HG03575 (cell line): Measurements from ENCODE around the gene NBEAL2.

Source experiments
- ATAC-seq: cut with Tn5 transposase; IDR thresholded peaks from one replicate; pipeline ENCODE4 v1.9.1; 2021; ENCODE audit not compliant: unreplicated experiment, insufficient number of reproducible peaks, low FRiP score; ENCODE audit errors: extremely low read depth

The NBEAL2 gene

DNA sequence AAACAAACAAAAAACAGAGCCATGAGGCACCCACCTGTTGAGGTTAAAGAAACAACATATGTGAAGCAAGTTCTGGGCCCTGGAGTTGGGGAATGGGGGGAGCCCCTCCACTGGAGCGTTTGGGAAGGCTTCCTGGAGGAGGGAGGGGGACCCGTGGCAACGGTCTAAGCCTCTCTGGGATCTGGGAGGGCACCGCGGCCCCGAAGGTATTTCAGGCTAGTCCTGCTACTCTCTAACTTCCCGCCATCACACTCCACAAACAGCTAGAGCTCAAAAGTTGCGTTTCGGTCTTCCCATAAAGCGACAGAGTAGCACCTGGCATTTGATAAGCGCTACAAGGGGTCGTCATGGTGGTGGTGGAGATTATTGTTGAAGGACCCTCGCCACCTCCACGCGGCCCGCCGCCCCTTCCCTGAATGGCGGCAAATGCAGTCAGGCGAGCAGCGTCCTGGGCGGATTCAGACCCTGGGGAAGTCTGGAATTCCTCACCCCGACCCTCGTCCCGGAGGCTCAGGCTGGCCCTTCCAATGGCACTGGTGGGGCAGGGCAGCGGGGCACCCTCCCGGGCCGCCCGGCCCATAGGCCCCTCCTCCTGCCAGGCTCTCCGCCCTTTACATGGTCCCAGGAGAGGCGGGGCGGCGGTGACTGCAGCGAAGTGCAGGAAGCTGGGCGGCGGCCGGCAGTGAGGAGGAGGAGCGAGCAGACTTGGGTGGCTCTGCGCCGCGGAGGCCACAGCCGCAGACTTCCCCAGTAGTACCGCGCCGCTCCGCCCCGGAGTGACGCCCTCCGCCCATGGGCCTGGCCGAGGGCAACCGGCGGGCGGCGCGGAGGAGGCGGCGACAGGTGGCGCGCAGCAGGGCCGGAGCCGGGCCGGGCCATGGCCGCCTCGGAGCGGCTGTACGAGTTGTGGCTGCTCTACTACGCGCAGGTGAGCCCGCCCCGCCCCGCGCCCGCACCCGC is at the start of gene NBEAL2:
Gene NBEAL2, plus strand, starts transcription at position 682 of the 960 bp plus-strand sequence. Its CDS starts 196 bp downstream, at position 878.
- ATAC-seq: peak; percentile 33

- no peak for ATAC-seq
These were observed 49.1 kb upstream of the NBEAL2 start for GRCh38 chr3:46930166-46930944.

DNA sequence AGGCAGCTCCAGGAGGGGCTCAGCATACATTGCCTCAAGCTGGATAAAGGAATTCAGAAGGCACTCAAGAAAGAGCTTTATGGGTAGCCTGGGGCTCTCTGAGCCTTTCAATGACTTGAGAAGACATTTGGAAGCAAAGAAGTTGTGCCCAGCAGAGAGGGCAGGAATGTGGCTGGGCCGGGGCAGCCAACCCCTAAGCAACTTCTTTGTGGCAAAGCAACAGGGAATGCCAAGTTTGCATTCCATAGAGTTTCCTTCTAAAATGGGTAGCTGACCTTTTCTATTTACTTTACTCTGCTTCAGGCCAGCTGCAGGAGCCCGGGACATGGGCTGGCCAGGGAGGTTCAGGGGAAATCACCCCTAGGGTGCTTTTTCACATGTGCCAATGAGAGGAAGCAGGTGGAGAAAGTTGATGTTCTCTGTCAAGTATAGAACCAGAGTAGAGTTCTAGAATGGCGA is 48.5 kb upstream of the NBEAL2 start:
- ATAC-seq: no peak

- no peak for ATAC-seq
These were observed 47.7 kb upstream of the NBEAL2 start for GRCh38 chr3:46931631-46932331.

DNA sequence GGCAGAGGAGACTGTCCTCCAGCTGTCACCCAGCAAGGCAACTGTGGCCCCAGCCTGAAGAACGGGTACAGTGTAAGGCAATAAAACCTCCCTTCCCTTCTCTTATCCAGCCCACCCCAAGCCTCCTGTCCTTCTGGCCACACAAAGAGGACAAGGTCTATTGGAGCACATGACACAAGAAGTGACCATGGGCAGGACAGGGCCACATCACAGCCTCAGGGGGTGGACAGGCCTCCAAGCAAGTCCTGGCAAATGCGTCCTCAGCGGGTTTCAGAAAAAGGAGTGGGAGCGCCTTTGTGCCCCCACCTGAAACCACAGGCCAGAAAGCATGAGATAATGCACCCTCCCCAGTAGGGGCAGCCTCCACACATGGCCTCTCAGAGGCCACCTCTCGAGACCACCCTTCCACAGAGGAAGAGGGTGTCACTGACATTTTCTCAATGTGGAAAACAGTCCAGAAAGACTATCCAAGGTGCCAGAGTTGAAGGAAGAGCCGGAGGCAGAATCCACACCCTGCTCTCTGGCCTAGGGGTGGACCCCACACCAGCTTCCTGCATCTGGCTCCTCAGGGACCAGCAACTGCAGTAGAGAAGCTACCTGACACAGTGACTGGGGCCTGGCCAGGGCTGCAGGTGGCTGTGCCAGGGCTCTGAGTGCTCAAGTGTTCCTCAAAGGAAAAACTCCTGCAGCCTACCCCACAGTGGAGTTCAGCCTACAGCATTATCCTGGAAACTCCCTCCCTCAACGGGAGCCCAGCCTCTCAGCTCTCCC is 46.8 kb upstream of the NBEAL2 start:
- ATAC-seq: no peak

DNA sequence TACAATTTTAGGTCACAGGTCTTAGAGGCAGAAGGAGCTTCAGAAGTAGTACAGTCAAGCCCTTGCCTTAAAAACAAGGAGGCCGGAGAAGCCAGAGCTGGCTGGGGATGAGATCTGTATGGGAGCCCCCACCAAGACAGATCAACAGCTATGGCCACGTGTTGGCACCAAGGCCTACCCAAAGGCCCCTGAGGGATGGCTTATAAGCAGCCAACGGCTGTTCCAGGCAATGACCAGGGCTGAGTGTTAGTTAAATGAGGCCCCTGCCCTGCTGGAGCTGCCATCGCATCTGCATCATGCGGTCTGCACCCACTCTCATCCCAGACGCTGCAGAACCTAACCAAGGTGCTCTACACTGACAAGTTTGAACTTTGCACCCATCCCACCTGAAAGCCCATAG is 46.2 kb upstream of the NBEAL2 start:
- ATAC-seq: no peak

DNA sequence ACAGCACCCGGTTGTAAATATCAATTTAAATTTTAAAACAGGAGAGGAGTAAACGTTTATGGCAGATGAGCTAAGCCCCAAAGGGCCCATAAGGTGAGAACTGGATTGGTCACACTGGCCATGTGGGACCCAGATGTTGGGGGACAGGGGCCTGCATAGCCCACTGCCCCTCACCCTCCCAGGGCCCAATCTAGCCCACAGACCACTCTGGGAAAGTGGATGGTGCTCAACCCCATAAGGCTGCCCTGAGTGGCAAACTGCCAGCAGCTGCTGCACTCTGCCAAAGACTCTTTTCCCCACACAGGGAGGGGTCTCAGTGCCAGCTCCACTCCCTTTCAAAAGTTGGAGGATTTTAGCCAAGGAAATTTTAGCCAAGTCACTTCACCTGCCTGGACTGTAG is 45.4 kb upstream of the NBEAL2 start:
- ATAC-seq: no peak

DNA sequence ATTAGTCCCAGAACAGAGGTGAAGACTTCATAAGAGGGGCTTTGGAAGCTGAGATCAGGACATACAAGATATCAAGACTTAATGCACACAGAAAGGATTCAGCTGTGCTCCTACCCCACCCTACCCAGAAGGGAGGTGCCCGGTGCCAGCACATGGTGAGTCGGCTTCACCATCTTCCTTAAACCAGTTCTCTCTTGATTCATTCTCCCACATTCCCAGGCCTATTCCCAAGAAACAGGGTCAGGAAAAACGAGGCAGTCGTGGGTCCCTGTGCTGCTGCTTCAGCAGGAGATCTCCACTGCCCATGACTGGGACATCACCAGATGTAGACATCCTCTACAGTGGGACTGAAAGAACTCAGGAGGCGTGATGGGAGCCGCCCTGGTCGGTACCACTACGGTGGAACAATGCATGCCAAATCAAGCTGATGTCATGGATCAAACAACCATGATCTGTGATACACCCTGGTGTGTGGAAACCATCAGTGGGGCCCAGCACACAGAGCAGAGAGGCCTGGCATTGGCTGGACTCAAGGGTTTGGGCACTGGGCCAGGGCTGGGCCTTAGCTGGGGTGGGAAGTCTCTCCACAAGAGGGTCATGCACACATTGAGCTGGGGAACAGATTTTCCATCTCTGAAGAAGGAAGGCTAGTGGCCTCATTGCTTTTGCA is 44.8 kb upstream of the NBEAL2 start:
- no peak for ATAC-seq

DNA sequence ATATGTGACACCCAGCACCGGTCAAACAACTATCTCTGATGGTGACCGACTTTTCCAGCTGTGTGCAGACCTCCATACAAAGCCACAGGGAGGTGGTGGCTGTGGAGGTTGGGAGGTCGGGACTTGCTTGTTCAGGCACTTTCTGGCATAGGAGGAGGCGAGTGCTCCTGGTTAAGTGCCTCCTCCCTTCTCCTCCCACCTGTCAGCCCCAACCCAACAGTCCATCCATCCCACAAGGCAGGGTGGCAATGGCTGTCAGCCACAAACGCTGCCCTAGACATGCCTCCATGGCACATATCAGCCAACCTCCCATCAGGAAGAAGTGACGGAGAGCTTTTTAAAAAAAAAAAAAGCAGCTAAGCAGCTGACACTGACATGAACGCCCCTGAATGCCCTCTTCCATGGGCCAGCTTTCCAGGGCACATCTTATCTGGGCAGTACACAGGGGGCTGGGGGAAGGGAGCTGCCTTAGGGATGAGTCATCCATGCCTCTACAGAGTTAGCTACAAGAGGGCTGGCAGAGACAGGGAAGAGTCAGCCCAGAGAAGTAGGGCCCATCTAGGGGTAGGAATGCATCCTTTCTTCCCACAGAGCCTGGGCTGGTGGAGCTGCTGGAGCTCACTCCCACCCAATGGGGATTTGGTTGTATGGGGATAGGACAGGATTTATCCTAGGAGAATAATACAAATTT is 44.2 kb upstream of the NBEAL2 start:
- no peak for ATAC-seq

DNA sequence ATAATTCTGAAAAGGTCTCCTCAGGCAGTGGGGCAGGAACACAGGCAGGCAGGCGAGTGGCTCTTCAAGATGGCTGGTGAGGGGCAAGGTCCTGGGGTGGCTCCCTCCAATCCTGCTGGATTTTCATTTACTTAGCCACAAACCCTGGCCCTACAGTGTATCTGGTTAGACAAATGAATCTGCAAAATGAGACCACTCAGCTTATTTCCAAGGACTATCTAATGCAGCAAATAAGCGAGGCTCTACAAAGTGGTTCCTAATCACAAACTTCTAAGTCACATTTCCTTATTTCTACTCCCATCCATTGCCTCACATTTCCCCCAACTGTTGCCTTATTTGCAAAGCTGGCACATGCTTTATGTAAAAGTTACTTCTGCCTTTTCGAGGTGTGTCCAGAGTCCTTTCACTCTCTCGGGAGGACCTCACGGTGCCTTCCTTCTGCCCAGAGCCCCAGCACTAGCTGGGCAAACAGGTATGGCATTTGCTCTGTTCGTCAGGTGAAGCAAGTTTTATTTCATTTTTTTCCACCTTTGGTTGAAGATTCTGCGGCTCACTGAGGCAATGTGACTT is 43.4 kb upstream of the NBEAL2 start:
- no peak for ATAC-seq

- ATAC-seq: no peak
These were observed 42.7 kb upstream of the NBEAL2 start for GRCh38 chr3:46936733-46937250.

GRCh38 chr3:46938118-46938517 is 41.3 kb upstream of the NBEAL2 start:
- no peak for ATAC-seq

- no peak for ATAC-seq
These were observed 39.7 kb upstream of the NBEAL2 start for GRCh38 chr3:46939578-46940445.

- no peak for ATAC-seq
These were observed 37.4 kb upstream of the NBEAL2 start for GRCh38 chr3:46942076-46942475.

- ATAC-seq: no peak
These were observed 36.8 kb upstream of the NBEAL2 start for GRCh38 chr3:46942481-46943236.
